Measurements from ENCODE around the gene FAM3A. TPM values are rescaled to one million over a fixed set of nuclear protein-coding genes. Genes with fewer than 3 reads are reported as not detected.

FAM3A gene
- total and polyA plus RNA-seq, 10 of the 15 experiments (the other 5 are each of a cell fraction or from before 2014, with no cell fraction given), result 0.29 to 21.1 (median 11.4) TPM

- TF ChIP-seq CBX3 (IDR thresholded peaks at IDR 0.05; ENCODE audit: borderline replicate concordance, low read depth) (no peak), ZZZ3 (IDR thresholded peaks at IDR 0.05; ENCODE audit: control insufficient read depth, insufficient read length, low read depth) (no peak), LARP7 (IDR thresholded peaks at IDR 0.05) (0 out of 2 replicates have a peak, but pooled peaks have one; percentile 25), CEBPZ (IDR thresholded peaks at IDR 0.05; ENCODE audit: low read depth, low read length) (no peak), MEF2A (IDR thresholded peaks at IDR 0.05; ENCODE audit: insufficient read depth, low read depth, low read length) (no peak), ETV6 (conservative IDR thresholded peaks at IDR 0.05 in 1 of 2, IDR thresholded peaks at IDR 0.05 in 1 of 2; ENCODE audit: borderline replicate concordance in 1 of 2, low read depth in 1 of 2) (no peak), JUND (IDR thresholded peaks at IDR 0.05; ENCODE audit: low read depth, low read length) (peak; percentile 94), NR2C1 (IDR thresholded peaks at IDR 0.05) (0 out of 2 replicates have a peak, but pooled peaks have one; percentile 19), SMARCA5 (IDR thresholded peaks at IDR 0.05) (no peak), TAF1 (IDR thresholded peaks at IDR 0.05; ENCODE audit: borderline replicate concordance, low read depth, low read length) (peak; percentile 50; the same call in 1 of the 2 replicates), BACH1 (IDR thresholded peaks at IDR 0.05; ENCODE audit: borderline replicate concordance) (0 out of 2 replicates have a peak, but pooled peaks have one; percentile 32), BCLAF1 (IDR thresholded peaks at IDR 0.05) (peak; percentile 90), POLR2AphosphoS5 (IDR thresholded peaks at IDR 0.05; ENCODE audit: low read length) (no peak), JUNB (IDR thresholded peaks at IDR 0.05) (no peak), CHD1 (IDR thresholded peaks at IDR 0.05; ENCODE audit: low read depth, low read length) (peak; percentile 95), POU2F2 (IDR thresholded peaks at IDR 0.05; ENCODE audit: borderline replicate concordance, low read depth, low read length) (no peak)
Observed at GRCh38 chrX:154458116-154458953, 57.7 kb downstream of the FAM3A start, which contains the start of gene PLXNA3 (continued).
